H9 (cell line): ENCODE measurements around the gene MUC5B. TPM values are rescaled to one million over a fixed set of nuclear protein-coding genes. Genes with fewer than 3 reads are reported as not detected.

Experiments
- DNase-seq: peaks from one replicate; pipeline ENCODE4 v3.0.0-alpha.2; 2017
- H2AFZ ChIP-seq: one replicate; pipeline ENCODE4 v1.6.1; 2013; ENCODE audit warnings: mild to moderate bottlenecking, low read length, control low read depth, moderate library complexity
- H2AK5ac ChIP-seq: 2 replicates; pipeline ENCODE4 v1.6.1; 2013; ENCODE audit warnings: low read length, control low read depth, mixed read lengths; ENCODE audit not compliant: insufficient read length
- H2BK120ac ChIP-seq: one replicate; pipeline ENCODE4 v1.6.1; 2013; ENCODE audit warnings: low read depth, mild to moderate bottlenecking, low read length, control low read depth, inconsistent platforms; ENCODE audit not compliant: poor library complexity, severe bottlenecking
- H2BK12ac ChIP-seq: 2 replicates; pipeline ENCODE4 v1.6.1; 2013; ENCODE audit warnings: low read length, control low read depth, mixed read lengths, low read depth; ENCODE audit not compliant: insufficient read length
- H2BK15ac ChIP-seq: 2 replicates; pipeline ENCODE4 v1.6.1; 2013; ENCODE audit warnings: low read depth, low read length, control low read depth
- H2BK20ac ChIP-seq: one replicate; pipeline ENCODE4 v1.6.1; 2013; ENCODE audit warnings: low read depth, mild to moderate bottlenecking, low read length, control low read depth, inconsistent platforms; ENCODE audit not compliant: poor library complexity, severe bottlenecking
- H2BK5ac ChIP-seq: 2 replicates; pipeline ENCODE4 v1.6.1; 2013; ENCODE audit warnings: low read length, control low read depth, mixed read lengths; ENCODE audit not compliant: insufficient read length
- H3K14ac ChIP-seq: 2 replicates; pipeline ENCODE4 v1.6.1; 2013; ENCODE audit warnings: low read length, control low read depth; ENCODE audit not compliant: insufficient read depth
- H3K18ac ChIP-seq: 2 replicates; pipeline ENCODE4 v1.6.1; 2013; ENCODE audit warnings: low read depth, mild to moderate bottlenecking, mixed read lengths, low read length, control low read depth; ENCODE audit not compliant: insufficient read length
- H3K23ac ChIP-seq: 2 replicates; pipeline ENCODE4 v1.6.1; 2013; ENCODE audit warnings: low read length, control low read depth, mixed read lengths, low read depth; ENCODE audit not compliant: insufficient read length
- H3K23me2 ChIP-seq: 2 replicates; pipeline ENCODE4 v1.6.1; 2013; ENCODE audit warnings: low read depth, mild to moderate bottlenecking, mixed read lengths, low read length, control low read depth; ENCODE audit not compliant: insufficient read length, poor library complexity, severe bottlenecking
- H3K27ac ChIP-seq: 2 replicates; pipeline ENCODE4 v1.5.1; 2013; ENCODE audit warnings: low read length, control low read depth, mixed read lengths, low read depth; ENCODE audit not compliant: insufficient read length
- H3K27me3 ChIP-seq: 2 replicates; pipeline ENCODE4 v1.6.1; 2013; ENCODE audit warnings: low read length, control low read depth, inconsistent platforms; ENCODE audit not compliant: insufficient read depth
- H3K4ac ChIP-seq: 2 replicates; pipeline ENCODE4 v1.6.1; 2013; ENCODE audit warnings: low read depth, mild to moderate bottlenecking, control low read depth, inconsistent platforms, low read length, moderate library complexity
- H3K4me1 ChIP-seq: 2 replicates; pipeline ENCODE4 v1.6.1; 2013; ENCODE audit warnings: low read length, control low read depth, inconsistent platforms; ENCODE audit not compliant: insufficient read depth
- H3K4me2 ChIP-seq: 2 replicates; pipeline ENCODE4 v1.6.1; 2013; ENCODE audit warnings: low read length, control low read depth, mixed read lengths; ENCODE audit not compliant: insufficient read length, insufficient read depth
- H3K56ac ChIP-seq: 2 replicates; pipeline ENCODE4 v1.6.1; 2013; ENCODE audit warnings: low read depth, mild to moderate bottlenecking, mixed read lengths, low read length, control low read depth; ENCODE audit not compliant: insufficient read length
- H3K79me1 ChIP-seq: 2 replicates; pipeline ENCODE4 v1.6.1; 2013; ENCODE audit warnings: low read depth, mild to moderate bottlenecking, moderate library complexity, low read length, control low read depth, inconsistent platforms; ENCODE audit not compliant: insufficient read depth, poor library complexity, severe bottlenecking
- H3K79me2 ChIP-seq: 2 replicates; pipeline ENCODE4 v1.6.1; 2013; ENCODE audit warnings: low read length, control low read depth, inconsistent platforms; ENCODE audit not compliant: insufficient read depth
- H3K9ac ChIP-seq: 2 replicates; pipeline ENCODE4 v1.6.1; 2013; ENCODE audit warnings: low read length, control low read depth, mixed read lengths; ENCODE audit not compliant: insufficient read length; ENCODE audit errors: extremely low read depth
- H3K9me3 ChIP-seq: one replicate; pipeline ENCODE4 v1.6.1; 2013; ENCODE audit warnings: low read depth, low read length, inconsistent platforms; ENCODE audit not compliant: control insufficient read depth
- H3T11ph ChIP-seq: one replicate; pipeline ENCODE4 v1.6.1; 2013; ENCODE audit warnings: mild to moderate bottlenecking, low read length, control low read depth, inconsistent platforms
- H4K20me1 ChIP-seq: one replicate; pipeline ENCODE4 v1.6.1; 2013; ENCODE audit not compliant: control insufficient read depth, insufficient read length, insufficient read depth
- H4K5ac ChIP-seq: 2 replicates; pipeline ENCODE4 v1.6.1; 2013; ENCODE audit warnings: low read depth, mild to moderate bottlenecking, mixed read lengths, low read length, control low read depth; ENCODE audit not compliant: insufficient read length
- H4K8ac ChIP-seq: replicated peaks from 2 replicates; pipeline ENCODE4 v1.6.1; 2013; ENCODE audit warnings: low read length, control low read depth, mixed read lengths, low read depth; ENCODE audit not compliant: insufficient read length
- H4K91ac ChIP-seq: 2 replicates; pipeline ENCODE4 v1.6.1; 2013; ENCODE audit warnings: low read depth, mild to moderate bottlenecking, moderate library complexity, mixed read lengths, low read length, control low read depth; ENCODE audit not compliant: insufficient read length
- H3K27ac Mint-ChIP-seq, 3 experiments: 2 replicates in 2 of 3; 3 replicates in 1 of 3; pipeline ENCODE4 v1.8.0; 2020 to 2021; ENCODE audit warnings: mixed read lengths in 3 of 3, mild to moderate bottlenecking in 1 of 3, moderate library complexity in 1 of 3
- H3K27me3 Mint-ChIP-seq: 2 replicates; pipeline ENCODE4 v1.8.0; 2021; ENCODE audit warnings: low read depth, mild to moderate bottlenecking, moderate library complexity, mixed read lengths
- H3K36me3 Mint-ChIP-seq, 3 experiments: 2 replicates in 2 of 3; 3 replicates in 1 of 3; pipeline ENCODE4 v1.8.0; 2020 to 2021; ENCODE audit warnings: low read depth in 3 of 3, mixed read lengths in 3 of 3; ENCODE audit not compliant: insufficient read depth in 1 of 3
- H3K4me1 Mint-ChIP-seq, 2 experiments: 2 replicates each; pipeline ENCODE4 v1.8.0; 2020; ENCODE audit warnings: mixed read lengths in 2 of 2
- H3K4me3 Mint-ChIP-seq, 2 experiments: 2 replicates in 1 of 2; 3 replicates in 1 of 2; pipeline ENCODE4 v1.8.0; 2020 to 2021; ENCODE audit warnings: mild to moderate bottlenecking in 2 of 2, mixed read lengths in 2 of 2, moderate library complexity in 1 of 2
- H3K9me3 Mint-ChIP-seq, 2 experiments: 2 replicates in 1 of 2; 3 replicates in 1 of 2; pipeline ENCODE4 v1.8.0; 2020; ENCODE audit warnings: mild to moderate bottlenecking in 2 of 2, mixed read lengths in 2 of 2, moderate library complexity in 1 of 2
- WGBS: extraction: QIAGEN DNeasy Blood & Tissue Kit; methylation state at CpG from one replicate; pipeline ENCODE4 v1.1.7; 2013; ENCODE audit warnings: missing lambda C conversion rate, low lambda C conversion rate, mixed read lengths; ENCODE audit not compliant: insufficient read length; ENCODE audit errors: extremely low coverage; 5-methylcytosine and 5-hydroxymethylcytosine counted together
- total RNA-seq: library from RNA; stranded (reverse); gene quantifications from 2 replicates; pipeline ENCODE4 v1.2.1, GENCODE V29; 2021
- TF ChIP-seq, protein P1 (sequence below): fragments of 200-600 bp; sonication (generic); conservative IDR thresholded peaks from 3 replicates; pipeline ENCODE4 v1.8.0; 2021; ENCODE audit warnings: antibody characterized with exemption, mild to moderate bottlenecking

The MUC5B gene
- total RNA-seq, 1 experiment from 2014 or later, result not detected

DNA sequence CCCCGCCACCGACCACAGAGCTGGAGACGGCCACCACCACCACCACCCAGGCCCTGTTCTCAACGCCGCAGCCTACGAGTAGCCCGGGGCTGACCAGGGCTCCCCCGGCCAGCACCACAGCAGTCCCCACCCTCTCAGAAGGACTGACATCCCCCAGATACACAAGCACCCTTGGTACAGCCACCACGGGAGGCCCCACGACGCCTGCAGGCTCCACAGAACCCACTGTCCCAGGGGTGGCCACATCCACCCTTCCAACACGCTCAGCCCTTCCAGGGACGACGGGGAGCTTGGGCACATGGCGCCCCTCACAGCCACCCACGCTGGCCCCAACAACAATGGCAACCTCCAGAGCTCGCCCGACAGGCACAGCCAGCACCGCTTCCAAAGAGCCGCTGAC lies 18.8 kb downstream of the MUC5B start:
- Histone ChIP-seq H2BK12ac (no peak overlapping the region), H3K4me1 (no peaks in the 10 kb centered on the region), H2AFZ (no peak overlapping the region), H3T11ph (no peak overlapping the region), H3K27me3 (no peaks in the 10 kb centered on the region), H3K9ac (no peak overlapping the region), H4K8ac (no peak overlapping the region), H3K79me1 (no peaks in the 10 kb centered on the region), H2BK5ac (no peak overlapping the region), H3K23me2 (no peaks in the 10 kb centered on the region), H3K9me3 (no peaks in the 10 kb centered on the region), H2BK120ac (no peak overlapping the region), H4K91ac (no peak overlapping the region), H3K27ac (no peak overlapping the region), H4K5ac (no peak overlapping the region), H2AK5ac (no peak overlapping the region), H3K79me2 (no peaks in the 10 kb centered on the region), H3K18ac (no peak overlapping the region), H3K56ac (no peak overlapping the region), H3K23ac (no peak overlapping the region), H3K14ac (no peak overlapping the region), H4K20me1 (no peaks in the 10 kb centered on the region), H3K4me2 (no peak overlapping the region), H2BK15ac (no peak overlapping the region), H3K4ac (no peak overlapping the region), H2BK20ac (no peak overlapping the region)
- no peak overlapping the region for H3K4me3 Mint-ChIP-seq
- peaks cover 15% of the 10 kb centered on the region for H3K27me3 Mint-ChIP-seq
- no peak for DNase-seq
- WGBS, result no CpG with 5 or more reads among the region's 20 CpGs
- H3K27ac Mint-ChIP-seq, result no peak overlapping the region
- TF ChIP-seq, protein P1, sequence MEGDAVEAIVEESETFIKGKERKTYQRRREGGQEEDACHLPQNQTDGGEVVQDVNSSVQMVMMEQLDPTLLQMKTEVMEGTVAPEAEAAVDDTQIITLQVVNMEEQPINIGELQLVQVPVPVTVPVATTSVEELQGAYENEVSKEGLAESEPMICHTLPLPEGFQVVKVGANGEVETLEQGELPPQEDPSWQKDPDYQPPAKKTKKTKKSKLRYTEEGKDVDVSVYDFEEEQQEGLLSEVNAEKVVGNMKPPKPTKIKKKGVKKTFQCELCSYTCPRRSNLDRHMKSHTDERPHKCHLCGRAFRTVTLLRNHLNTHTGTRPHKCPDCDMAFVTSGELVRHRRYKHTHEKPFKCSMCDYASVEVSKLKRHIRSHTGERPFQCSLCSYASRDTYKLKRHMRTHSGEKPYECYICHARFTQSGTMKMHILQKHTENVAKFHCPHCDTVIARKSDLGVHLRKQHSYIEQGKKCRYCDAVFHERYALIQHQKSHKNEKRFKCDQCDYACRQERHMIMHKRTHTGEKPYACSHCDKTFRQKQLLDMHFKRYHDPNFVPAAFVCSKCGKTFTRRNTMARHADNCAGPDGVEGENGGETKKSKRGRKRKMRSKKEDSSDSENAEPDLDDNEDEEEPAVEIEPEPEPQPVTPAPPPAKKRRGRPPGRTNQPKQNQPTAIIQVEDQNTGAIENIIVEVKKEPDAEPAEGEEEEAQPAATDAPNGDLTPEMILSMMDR, result no peak
- no peaks in the 10 kb centered on the region for H3K4me1 Mint-ChIP-seq
- peaks cover 4 to 16% (median 9%) of the 10 kb centered on the region in 3 experiments; a peak in 6 of 7 replicates for H3K36me3 Mint-ChIP-seq
- peaks cover 34 to 40% of the 10 kb centered on the region in 2 experiments for H3K9me3 Mint-ChIP-seq
